Keratinocyte (primary cell): ENCODE measurements around the gene SPATA6L. TPM values are rescaled to one million over a fixed set of nuclear protein-coding genes. Genes with fewer than 3 reads are reported as not detected.

Source experiments
- DNase-seq: peaks from one replicate; pipeline ENCODE4 v3.0.0-alpha.2; 2011; ENCODE audit warnings: low read depth, missing footprints, low spot score
- FAIRE-seq: peaks from 2 replicates; lab custom pipeline; 2011; peaks lifted over from hg19 to GRCh38; lab: Jason Lieb, UNC
- H2AFZ ChIP-seq: 2 replicates; pipeline ENCODE4 v1.6.0; 2012; ENCODE audit warnings: low read length, control low read depth, inconsistent platforms; ENCODE audit not compliant: control insufficient read depth
- H3K27ac ChIP-seq: 2 replicates; pipeline ENCODE4 v1.5.1; 2011; ENCODE audit warnings: low read length; ENCODE audit not compliant: control insufficient read depth, insufficient read depth
- H3K27me3 ChIP-seq: 3 replicates; pipeline ENCODE4 v1.6.0; 2011; ENCODE audit warnings: low read length; ENCODE audit not compliant: control insufficient read depth, insufficient read depth; ENCODE audit errors: extremely low read depth
- H3K36me3 ChIP-seq, 2 experiments: 2 replicates in 1 of 2; 3 replicates in 1 of 2; pipeline ENCODE4 v1.5.1; 2011; ENCODE audit warnings: low read length in 2 of 2, mild to moderate bottlenecking in 1 of 2; ENCODE audit not compliant: control insufficient read depth in 2 of 2, insufficient read depth in 2 of 2; ENCODE audit errors: extremely low read depth in 1 of 2
- H3K4me1 ChIP-seq: 3 replicates; pipeline ENCODE4 v1.5.1; 2011; ENCODE audit warnings: low read length; ENCODE audit not compliant: control insufficient read depth, insufficient read depth; ENCODE audit errors: extremely low read depth
- H3K4me2 ChIP-seq: 3 replicates; pipeline ENCODE4 v1.6.0; 2011; ENCODE audit warnings: low read depth, low read length; ENCODE audit not compliant: control insufficient read depth, insufficient read depth; ENCODE audit errors: extremely low read depth
- H3K4me3 ChIP-seq, 3 experiments: fragments of 200-600 bp in 1 of 3; sonication (generic) in 1 of 3; 2 replicates in 2 of 3; 3 replicates in 1 of 3; pipeline ENCODE4 v1.5.1; 2011 to 2016; ENCODE audit warnings: low read length in 3 of 3, mild to moderate bottlenecking in 3 of 3, control low read depth in 2 of 3, inconsistent platforms in 1 of 3, low read depth in 1 of 3, mixed read lengths in 1 of 3, mixed run types in 1 of 3, moderate library complexity in 1 of 3; ENCODE audit not compliant: control insufficient read depth in 2 of 3, insufficient read depth in 2 of 3; ENCODE audit errors: extremely low read depth in 1 of 3
- H3K79me2 ChIP-seq: 2 replicates; pipeline ENCODE4 v1.6.0; 2012; ENCODE audit warnings: low read length; ENCODE audit not compliant: control insufficient read depth, insufficient read depth
- H3K9ac ChIP-seq: 3 replicates; pipeline ENCODE4 v1.6.0; 2011; ENCODE audit warnings: low read length; ENCODE audit not compliant: control insufficient read depth, insufficient read depth; ENCODE audit errors: extremely low read depth
- H3K9me1 ChIP-seq: 3 replicates; pipeline ENCODE4 v1.6.0; 2011; ENCODE audit warnings: low read length; ENCODE audit not compliant: control insufficient read depth, insufficient read depth; ENCODE audit errors: extremely low read depth
- H3K9me3 ChIP-seq: 2 replicates; pipeline ENCODE4 v1.5.1; 2012; ENCODE audit warnings: low read depth, low read length; ENCODE audit not compliant: control insufficient read depth
- H4K20me1 ChIP-seq: 3 replicates; pipeline ENCODE4 v1.6.0; 2011; ENCODE audit warnings: low read length; ENCODE audit not compliant: control insufficient read depth, insufficient read depth; ENCODE audit errors: extremely low read depth
- EZH2 ChIP-seq: IDR thresholded peaks from one replicate; pipeline ENCODE4 v1.6.1; 2012; ENCODE audit warnings: inconsistent platforms, mild to moderate bottlenecking, low read length, moderate library complexity
- dilution Hi-C: fragments of 300-500 bp; cut with MboI; formaldehyde crosslinking; loops from one replicate; pipeline ENCODE4 v1.7.0; 2020; ENCODE audit warnings: low sequenced_read_pairs; ENCODE audit not compliant: extremely low pct_ligation_motif_present
- polyA plus RNA-seq, 5 experiments: library from polyadenylated mRNA; depleted of rRNA in 3 of 5; stranded (reverse) in 3 of 5; stranded (forward) in 1 of 5; unstranded in 1 of 5; fragments of >200 nt; gene quantifications; 1 replicate in 1 of 5; 2 replicates in 3 of 5; 3 replicates in 1 of 5; pipeline versions ENCODE4 v1.2.1 to v1.2.3, GENCODE V29; 2011 to 2012; ENCODE audit warnings: missing spikeins in 2 of 5, low read depth in 1 of 5, low replicate concordance in 1 of 5
- TF ChIP-seq, protein P1 (sequence below), 3 experiments: IDR thresholded peaks in 1 of 3; conservative IDR thresholded peaks in 1 of 3; optimal IDR thresholded peaks in 1 of 3; 2 replicates in 2 of 3; 3 replicates in 1 of 3; pipeline versions ENCODE3 to v1.5.1; 2011; ENCODE audit warnings: low read length in 3 of 3, mild to moderate bottlenecking in 3 of 3, moderate library complexity in 2 of 3, control low read depth in 1 of 3, inconsistent platforms in 1 of 3; ENCODE audit not compliant: insufficient read depth in 2 of 3; ENCODE audit errors: extremely low read depth in 1 of 3

Gene SPATA6L
- polyA plus RNA-seq, 1 donor (not counting 4 experiments of a cell fraction or from before 2014, with no cell fraction given) = 0.92 TPM

DNA sequence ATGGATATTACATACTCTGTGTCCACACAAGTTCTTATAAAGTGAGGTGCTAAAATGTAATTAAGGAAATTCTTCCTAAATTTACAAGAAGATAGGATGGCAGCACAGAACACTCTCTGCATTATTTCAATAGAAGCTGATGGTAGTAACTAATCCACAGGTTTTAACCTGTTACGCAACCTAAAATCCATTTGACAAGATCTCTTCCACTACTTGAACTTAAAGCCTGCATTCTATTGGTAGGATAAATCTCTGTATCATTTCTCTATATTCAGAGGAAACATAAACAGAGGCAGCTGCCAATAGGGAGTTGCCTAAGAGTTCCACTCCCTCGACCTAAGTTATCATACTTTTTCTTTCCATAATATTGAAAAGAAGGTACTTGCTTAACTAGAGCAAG lies 34.7 kb upstream of the SPATA6L start:
- Histone ChIP-seq H3K4me2 (no peak overlapping the region), H3K27me3 (no peaks in the 10 kb centered on the region), H4K20me1 (no peaks in the 10 kb centered on the region), H3K27ac (no peak overlapping the region), H3K36me3 (peaks cover 1 to 5% of the 10 kb centered on the region in 2 experiments), H3K4me1 (peaks cover 14% of the 10 kb centered on the region), H3K9ac (no peak overlapping the region), H3K4me3 (no peak overlapping the region), H3K9me1 (no peaks in the 10 kb centered on the region), H3K9me3 (no peaks in the 10 kb centered on the region), H3K79me2 (no peaks in the 10 kb centered on the region), H2AFZ (no peak overlapping the region)
- dilution Hi-C loops = no loop called here
- FAIRE-seq (no peak), DNase-seq (no peak)
- TF ChIP-seq, protein P1, sequence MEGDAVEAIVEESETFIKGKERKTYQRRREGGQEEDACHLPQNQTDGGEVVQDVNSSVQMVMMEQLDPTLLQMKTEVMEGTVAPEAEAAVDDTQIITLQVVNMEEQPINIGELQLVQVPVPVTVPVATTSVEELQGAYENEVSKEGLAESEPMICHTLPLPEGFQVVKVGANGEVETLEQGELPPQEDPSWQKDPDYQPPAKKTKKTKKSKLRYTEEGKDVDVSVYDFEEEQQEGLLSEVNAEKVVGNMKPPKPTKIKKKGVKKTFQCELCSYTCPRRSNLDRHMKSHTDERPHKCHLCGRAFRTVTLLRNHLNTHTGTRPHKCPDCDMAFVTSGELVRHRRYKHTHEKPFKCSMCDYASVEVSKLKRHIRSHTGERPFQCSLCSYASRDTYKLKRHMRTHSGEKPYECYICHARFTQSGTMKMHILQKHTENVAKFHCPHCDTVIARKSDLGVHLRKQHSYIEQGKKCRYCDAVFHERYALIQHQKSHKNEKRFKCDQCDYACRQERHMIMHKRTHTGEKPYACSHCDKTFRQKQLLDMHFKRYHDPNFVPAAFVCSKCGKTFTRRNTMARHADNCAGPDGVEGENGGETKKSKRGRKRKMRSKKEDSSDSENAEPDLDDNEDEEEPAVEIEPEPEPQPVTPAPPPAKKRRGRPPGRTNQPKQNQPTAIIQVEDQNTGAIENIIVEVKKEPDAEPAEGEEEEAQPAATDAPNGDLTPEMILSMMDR (optimal IDR thresholded peaks at IDR 0.05 in 1 of 3, IDR thresholded peaks at IDR 0.05 in 1 of 3, conservative IDR thresholded peaks at IDR 0.05 in 1 of 3; ENCODE audit: extremely low read depth in 1 of 3, insufficient read depth in 2 of 3, low read length in 3 of 3) = no peak
- no peak for TF ChIP-seq EZH2

DNA sequence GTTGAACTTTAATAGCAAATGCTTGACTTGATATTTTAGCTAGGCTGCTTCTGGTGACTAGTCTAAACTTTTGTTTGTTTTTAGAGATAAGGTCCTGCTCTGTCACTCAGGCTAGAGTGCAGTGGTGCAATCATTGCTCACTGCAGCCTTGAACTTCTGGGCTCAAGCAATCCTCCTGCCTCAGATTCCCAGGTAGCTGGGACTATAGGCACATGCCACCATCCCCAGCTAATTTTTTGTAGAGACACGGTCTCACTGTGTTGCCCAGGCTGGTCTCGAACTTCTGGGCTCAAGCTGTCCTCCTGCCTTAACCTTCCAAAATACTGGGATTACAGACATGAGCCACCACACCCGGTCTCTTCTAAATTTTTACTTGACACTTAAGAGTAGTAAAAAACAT lies 33.8 kb upstream of the SPATA6L start:
- FAIRE-seq = no peak
- no peak for TF ChIP-seq EZH2
- TF ChIP-seq, protein P1 (optimal IDR thresholded peaks at IDR 0.05 in 1 of 3, IDR thresholded peaks at IDR 0.05 in 1 of 3, conservative IDR thresholded peaks at IDR 0.05 in 1 of 3; ENCODE audit: extremely low read depth in 1 of 3, insufficient read depth in 2 of 3, low read length in 3 of 3) = no peak
- Histone ChIP-seq H4K20me1 (no peaks in the 10 kb centered on the region), H3K9ac (no peak overlapping the region), H3K4me2 (no peak overlapping the region), H3K9me1 (no peaks in the 10 kb centered on the region), H2AFZ (no peak overlapping the region), H3K27me3 (no peaks in the 10 kb centered on the region), H3K36me3 (peaks cover 2 to 5% of the 10 kb centered on the region in 2 experiments), H3K79me2 (peaks cover 3% of the 10 kb centered on the region), H3K9me3 (no peaks in the 10 kb centered on the region), H3K4me3 (no peak overlapping the region), H3K27ac (no peak overlapping the region), H3K4me1 (peaks cover 14% of the 10 kb centered on the region)
- DNase-seq = no peak
- dilution Hi-C loops = no loop called here
